ENCODE data around the gene WDR13. TPM values are rescaled to one million over a fixed set of nuclear protein-coding genes. Genes with fewer than 3 reads are reported as not detected.
A peak's percentile ranks its signal among the peaks of the same experiment; 100 is the strongest.

The WDR13 gene
- total RNA-seq, 1 donor from 2014 or later, result 121 TPM

DNA sequence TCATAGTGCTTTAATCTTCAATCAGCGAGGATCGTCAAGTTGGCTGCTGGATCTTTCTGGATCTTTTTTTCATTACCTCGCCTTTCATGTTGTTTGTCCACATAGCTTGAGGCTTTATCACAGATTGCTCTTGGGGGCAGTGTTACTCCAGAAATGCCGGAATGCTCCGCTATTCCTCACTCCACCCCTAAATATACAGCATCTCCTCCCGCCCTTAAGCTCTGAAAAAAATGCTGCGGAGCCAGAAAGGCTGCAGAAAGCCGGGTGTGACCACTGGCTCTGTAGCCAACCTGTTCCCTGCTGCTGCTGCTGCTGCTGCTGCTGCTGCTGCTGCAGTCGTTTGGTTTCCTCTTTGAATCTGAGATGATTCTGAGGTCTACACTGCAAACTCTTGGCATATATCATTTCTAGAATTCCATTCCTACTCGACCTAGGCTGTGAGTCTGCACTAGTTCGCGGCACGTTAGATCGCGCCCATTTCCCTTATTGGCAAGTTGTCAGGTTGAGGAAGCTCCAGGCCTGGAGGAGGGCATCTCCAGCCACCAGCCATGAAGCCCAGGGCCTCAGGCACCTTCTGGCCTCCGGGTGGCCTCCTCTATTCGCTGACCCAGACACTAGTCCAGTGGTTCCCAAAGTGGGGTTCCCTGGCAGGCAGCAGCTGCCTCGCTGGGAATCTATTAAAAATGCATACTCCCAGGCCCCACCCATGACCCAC is 34.2 kb downstream of the WDR13 start:
- Histone ChIP-seq H3K9me3 (no peaks in the 10 kb centered on the region), H3K4me1 (peaks cover 6% of the 10 kb centered on the region), H3K36me3 (no peaks in the 10 kb centered on the region), H3K27me3 (no peaks in the 10 kb centered on the region), H3K4me3 (no peak overlapping the region), H3K27ac (no peak overlapping the region)
- intact Hi-C loops (cut with DNase I), result no loop called here
- DNase-seq, result peak; percentile 70
- TF ChIP-seq, protein P1, sequence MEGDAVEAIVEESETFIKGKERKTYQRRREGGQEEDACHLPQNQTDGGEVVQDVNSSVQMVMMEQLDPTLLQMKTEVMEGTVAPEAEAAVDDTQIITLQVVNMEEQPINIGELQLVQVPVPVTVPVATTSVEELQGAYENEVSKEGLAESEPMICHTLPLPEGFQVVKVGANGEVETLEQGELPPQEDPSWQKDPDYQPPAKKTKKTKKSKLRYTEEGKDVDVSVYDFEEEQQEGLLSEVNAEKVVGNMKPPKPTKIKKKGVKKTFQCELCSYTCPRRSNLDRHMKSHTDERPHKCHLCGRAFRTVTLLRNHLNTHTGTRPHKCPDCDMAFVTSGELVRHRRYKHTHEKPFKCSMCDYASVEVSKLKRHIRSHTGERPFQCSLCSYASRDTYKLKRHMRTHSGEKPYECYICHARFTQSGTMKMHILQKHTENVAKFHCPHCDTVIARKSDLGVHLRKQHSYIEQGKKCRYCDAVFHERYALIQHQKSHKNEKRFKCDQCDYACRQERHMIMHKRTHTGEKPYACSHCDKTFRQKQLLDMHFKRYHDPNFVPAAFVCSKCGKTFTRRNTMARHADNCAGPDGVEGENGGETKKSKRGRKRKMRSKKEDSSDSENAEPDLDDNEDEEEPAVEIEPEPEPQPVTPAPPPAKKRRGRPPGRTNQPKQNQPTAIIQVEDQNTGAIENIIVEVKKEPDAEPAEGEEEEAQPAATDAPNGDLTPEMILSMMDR (IDR thresholded peaks at IDR 0.05), result peak; percentile 47
- peak; percentile 100 for ATAC-seq

DNA sequence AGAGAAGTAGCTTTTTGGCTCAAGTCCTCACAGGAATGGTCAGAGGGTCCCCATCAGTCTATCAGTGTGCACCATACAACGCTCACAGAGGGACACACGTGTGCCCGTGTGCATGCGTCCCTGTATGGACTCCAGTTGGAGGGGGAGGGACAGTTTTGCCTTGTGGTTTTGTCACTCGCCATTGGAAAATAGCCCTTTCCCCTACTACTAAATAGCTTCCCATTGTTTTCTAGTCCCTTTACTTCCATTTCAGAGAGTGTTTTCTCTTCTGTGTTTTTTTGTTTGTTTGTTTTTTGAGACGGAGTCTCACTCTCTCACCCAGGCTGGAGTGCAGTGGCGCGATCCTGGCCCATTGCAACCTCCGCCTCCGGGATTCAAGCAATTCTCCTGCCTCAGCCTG is 34.9 kb downstream of the WDR13 start:
- TF ChIP-seq, protein P1 (IDR thresholded peaks at IDR 0.05), result no peak
- DNase-seq, result no peak
- Histone ChIP-seq H3K4me1 (peaks cover 6% of the 10 kb centered on the region), H3K27me3 (no peaks in the 10 kb centered on the region), H3K4me3 (no peak overlapping the region), H3K36me3 (no peaks in the 10 kb centered on the region), H3K9me3 (no peaks in the 10 kb centered on the region), H3K27ac (no peak overlapping the region)
- no peak for ATAC-seq
- intact Hi-C loops (cut with DNase I), result no loop called here

DNA sequence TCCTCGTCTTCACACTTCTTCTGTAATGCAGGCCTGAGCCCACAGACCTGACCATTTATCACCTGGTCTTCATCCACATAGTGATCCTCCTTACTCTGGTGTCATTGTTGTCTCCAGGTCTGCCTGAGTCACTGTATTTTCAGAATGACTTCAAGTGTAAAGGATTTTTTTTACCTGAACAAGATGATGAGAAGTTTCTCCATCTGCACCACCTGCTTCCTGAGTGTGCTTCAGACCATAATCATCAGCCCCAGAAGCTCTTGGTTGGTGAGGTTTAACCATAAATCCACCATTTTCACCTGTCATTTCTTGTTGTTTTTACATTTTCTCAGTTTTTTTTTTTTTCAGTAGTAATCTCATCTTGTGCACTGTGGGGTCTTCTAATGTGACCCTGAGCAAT is 39.0 kb downstream of the WDR13 start:
- intact Hi-C loops (cut with DNase I), result no loop called here
- DNase-seq (no peak), ATAC-seq (no peak)

DNA sequence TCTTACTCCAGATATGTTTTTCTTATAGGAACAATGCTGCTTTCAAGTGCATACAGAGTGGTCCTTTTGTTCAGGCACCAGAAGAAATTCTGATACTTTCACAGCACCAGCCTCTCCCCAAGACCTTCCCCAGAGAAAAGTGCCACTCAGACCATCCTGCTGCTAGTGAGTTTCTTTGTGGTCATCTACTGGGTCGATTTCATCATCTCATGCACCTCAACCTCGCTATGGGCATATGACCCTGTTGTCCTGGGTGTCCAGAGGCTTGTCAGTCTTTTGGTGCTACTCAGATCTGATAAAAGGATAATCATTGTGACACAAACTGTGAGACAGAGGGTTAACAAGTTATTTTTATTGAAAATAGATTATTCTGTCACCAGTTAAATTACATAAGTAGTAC is 39.5 kb downstream of the WDR13 start:
- Histone ChIP-seq H3K4me3 (no peak overlapping the region), H3K36me3 (no peaks in the 10 kb centered on the region), H3K9me3 (no peaks in the 10 kb centered on the region), H3K27me3 (no peaks in the 10 kb centered on the region), H3K4me1 (peaks cover 2% of the 10 kb centered on the region), H3K27ac (no peak overlapping the region)
- DNase-seq (no peak), ATAC-seq (no peak)
- TF ChIP-seq, protein P1 (IDR thresholded peaks at IDR 0.05), result no peak
- intact Hi-C loops (cut with DNase I), result no loop called here

More for the DNA sequence above, 39.0 kb downstream of the WDR13 start:
- no peak overlapping the region for H3K4me3 ChIP-seq
- H3K9me3 ChIP-seq, result no peaks in the 10 kb centered on the region
- H3K36me3 ChIP-seq, result no peaks in the 10 kb centered on the region
- no peaks in the 10 kb centered on the region for H3K27me3 ChIP-seq
- TF ChIP-seq, protein P1 (IDR thresholded peaks at IDR 0.05), result no peak
- H3K4me1 ChIP-seq, result peaks cover 6% of the 10 kb centered on the region
- no peak overlapping the region for H3K27ac ChIP-seq

DNA sequence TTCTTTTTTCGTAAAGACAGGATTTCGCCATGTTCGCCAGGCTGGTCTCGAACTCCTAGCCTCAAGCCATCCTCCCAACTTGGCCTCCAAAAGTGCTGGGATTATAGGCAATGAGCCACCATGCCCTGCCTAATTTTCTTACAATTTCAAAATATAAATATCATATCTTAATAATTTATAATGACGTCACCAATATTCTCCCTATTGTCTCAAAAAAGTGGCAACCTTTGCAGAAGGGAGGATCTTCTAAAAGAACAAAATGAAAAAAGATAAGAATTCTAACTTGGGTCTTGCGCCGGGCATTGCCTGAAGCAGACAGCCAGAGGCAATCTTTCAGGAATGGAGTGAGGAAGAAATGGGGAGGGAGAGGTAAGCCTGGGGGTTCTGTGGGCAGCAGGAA is 48.4 kb downstream of the WDR13 start:
- H3K36me3 ChIP-seq, result no peaks in the 10 kb centered on the region
- no peaks in the 10 kb centered on the region for H3K4me1 ChIP-seq
- TF ChIP-seq, protein P1 (IDR thresholded peaks at IDR 0.05), result no peak
- H3K9me3 ChIP-seq, result no peaks in the 10 kb centered on the region
- H3K27me3 ChIP-seq, result no peaks in the 10 kb centered on the region
- H3K4me3 ChIP-seq, result no peak overlapping the region
- ATAC-seq, result no peak
- H3K27ac ChIP-seq, result no peak overlapping the region
- no peak for DNase-seq
- intact Hi-C loops (cut with DNase I), result no loop called here
